IMR-90 (cell line): ENCODE measurements around the gene PYDC1. TPM values are rescaled to one million over a fixed set of nuclear protein-coding genes. Genes with fewer than 3 reads are reported as not detected.

Experiments
- ATAC-seq: fragments of 200-7000 bp; cut with Tn5 transposase; 2 replicates; pipeline ENCODE4 v1.9.1; 2020; ENCODE audit warnings: low read depth, mild to moderate bottlenecking, moderate library complexity
- BruUV-seq: library from RNA; stranded (reverse); fragments of 400-500 nt; replicated peaks from 2 replicates; lab custom pipeline; 2021; lab: Mats Ljungman, UMichigan
- CTCF ChIA-PET: fragments of 300-600 bp; formaldehyde crosslinking; extraction: SDS; loops from one replicate; lab custom pipeline; 2021; ENCODE audit warnings: antibody characterized with exemption; lab: Yijun Ruan, JAX
- POLR2A ChIA-PET: fragments of 300-600 bp; sonication (Branson Sonifier 250); formaldehyde crosslinking; loops from one replicate; lab custom pipeline; 2022; ENCODE audit warnings: antibody characterized with exemption; ENCODE audit not compliant: unreplicated experiment; lab: Charles Lee
- DNase-seq: peaks from one replicate; pipeline ENCODE4 v3.0.0; 2013
- H2AFZ ChIP-seq: replicated peaks from 2 replicates; pipeline ENCODE3; 2013; ENCODE audit warnings: low read length, mild to moderate bottlenecking; ENCODE audit not compliant: poor library complexity
- H2AK5ac ChIP-seq: 2 replicates; pipeline ENCODE4 v1.6.1; 2013; ENCODE audit warnings: low read depth, low read length, inconsistent platforms
- H2AK9ac ChIP-seq: replicated peaks from 2 replicates; pipeline ENCODE3; 2013; ENCODE audit warnings: mild to moderate bottlenecking, low read depth, low read length, moderate library complexity; ENCODE audit not compliant: poor library complexity
- H2BK120ac ChIP-seq: 2 replicates; pipeline ENCODE4 v1.6.1; 2013; ENCODE audit warnings: low read depth, low read length, inconsistent platforms
- H2BK15ac ChIP-seq: 3 replicates; pipeline ENCODE4 v1.6.1; 2013; ENCODE audit warnings: low read depth, low read length, inconsistent platforms
- H2BK20ac ChIP-seq: 2 replicates; pipeline ENCODE4 v1.6.1; 2013; ENCODE audit warnings: low read depth, mild to moderate bottlenecking, inconsistent platforms, low read length, moderate library complexity
- H2BK5ac ChIP-seq: 2 replicates; pipeline ENCODE4 v1.6.1; 2013; ENCODE audit warnings: mild to moderate bottlenecking, low read depth, low read length, inconsistent platforms; ENCODE audit not compliant: poor library complexity, severe bottlenecking
- H3K14ac ChIP-seq: replicated peaks from 2 replicates; pipeline ENCODE4 v1.6.1; 2013; ENCODE audit warnings: low read depth, low read length, inconsistent platforms
- H3K18ac ChIP-seq: 2 replicates; pipeline ENCODE4 v1.6.1; 2013; ENCODE audit warnings: low read depth, low read length, control low read depth
- H3K23ac ChIP-seq: 2 replicates; pipeline ENCODE4 v1.6.1; 2013; ENCODE audit warnings: low read depth, low read length, inconsistent platforms
- H3K27ac ChIP-seq: 2 replicates; pipeline ENCODE4 v1.5.1; 2013; ENCODE audit warnings: mild to moderate bottlenecking, control low read depth, low read length; ENCODE audit not compliant: insufficient read depth
- H3K27me3 ChIP-seq: 2 replicates; pipeline ENCODE4 v1.6.1; 2013; ENCODE audit warnings: low read length; ENCODE audit not compliant: control insufficient read depth, insufficient read depth
- H3K36me3 ChIP-seq: 2 replicates; pipeline ENCODE4 v1.6.1; 2013; ENCODE audit warnings: low read length, mixed read lengths; ENCODE audit not compliant: control insufficient read depth, insufficient read depth
- H3K4ac ChIP-seq: 2 replicates; pipeline ENCODE4 v1.6.1; 2013; ENCODE audit warnings: low read depth, low read length, inconsistent platforms
- H3K4me1 ChIP-seq: 2 replicates; pipeline ENCODE4 v1.6.1; 2013; ENCODE audit warnings: low read length, mixed read lengths; ENCODE audit not compliant: control insufficient read depth, insufficient read depth
- H3K4me2 ChIP-seq: 2 replicates; pipeline ENCODE4 v1.6.1; 2013; ENCODE audit warnings: low read depth, mild to moderate bottlenecking, control low read depth, low read length, moderate library complexity
- H3K4me3 ChIP-seq: 2 replicates; pipeline ENCODE4 v1.5.1; 2013; ENCODE audit warnings: low read depth, mild to moderate bottlenecking, control low read depth, low read length, moderate library complexity; ENCODE audit not compliant: insufficient read depth
- H3K56ac ChIP-seq: 2 replicates; pipeline ENCODE4 v1.6.1; 2013; ENCODE audit warnings: low read length, inconsistent platforms; ENCODE audit not compliant: insufficient read depth; ENCODE audit errors: extremely low read depth
- H3K79me1 ChIP-seq, 2 experiments: 2 replicates each; pipeline ENCODE4 v1.6.1; 2013; ENCODE audit warnings: low read length in 2 of 2, inconsistent platforms in 1 of 2, low read depth in 1 of 2
- H3K9ac ChIP-seq: 2 replicates; pipeline ENCODE4 v1.6.1; 2013; ENCODE audit warnings: low read depth, low read length, control low read depth
- H3K9me1 ChIP-seq: 2 replicates; pipeline ENCODE4 v1.6.1; 2013; ENCODE audit warnings: low read length, inconsistent platforms; ENCODE audit not compliant: insufficient read depth
- H3K9me3 ChIP-seq: 2 replicates; pipeline ENCODE4 v1.6.1; 2013; ENCODE audit warnings: low read length; ENCODE audit not compliant: control insufficient read depth, insufficient read depth
- H4K20me1 ChIP-seq: 2 replicates; pipeline ENCODE4 v1.6.1; 2013; ENCODE audit warnings: low read length, inconsistent platforms; ENCODE audit not compliant: insufficient read depth
- H4K5ac ChIP-seq: 2 replicates; pipeline ENCODE4 v1.6.1; 2013; ENCODE audit warnings: mild to moderate bottlenecking, low read depth, low read length, control low read depth
- H4K8ac ChIP-seq, 2 experiments: 2 replicates each; pipeline ENCODE4 v1.6.1; 2013; ENCODE audit warnings: low read depth in 2 of 2, low read length in 2 of 2, control low read depth in 1 of 2, inconsistent platforms in 1 of 2
- H4K91ac ChIP-seq: 2 replicates; pipeline ENCODE4 v1.6.1; 2013; ENCODE audit warnings: low read depth, low read length, inconsistent platforms; ENCODE audit not compliant: insufficient read depth
- BHLHE40 ChIP-seq: fragments of 150-350 bp; IDR thresholded peaks from 2 replicates; pipeline ENCODE4 v1.6.1; 2016; ENCODE audit warnings: mild to moderate bottlenecking, low read depth, low read length
- CEBPB ChIP-seq: IDR thresholded peaks from 2 replicates; pipeline ENCODE4 v1.6.1; 2012; ENCODE audit warnings: low read depth, low read length, improper control_type of control experiment
- CHD1 ChIP-seq: IDR thresholded peaks from 2 replicates; pipeline ENCODE4 v1.6.1; 2012; ENCODE audit warnings: low read depth, low read length, improper control_type of control experiment
- ELK1 ChIP-seq: fragments of 150-350 bp; IDR thresholded peaks from 2 replicates; pipeline ENCODE4 v1.6.1; 2016; ENCODE audit warnings: low read depth, mild to moderate bottlenecking, low read length, moderate library complexity, borderline replicate concordance
- FOS ChIP-seq: fragments of 150-350 bp; IDR thresholded peaks from 2 replicates; pipeline ENCODE4 v1.6.1; 2016; ENCODE audit warnings: low read depth, low read length
- MAFK ChIP-seq: IDR thresholded peaks from 2 replicates; pipeline ENCODE4 v1.6.1; 2012; ENCODE audit warnings: low read depth, low read length, improper control_type of control experiment
- MAZ ChIP-seq: IDR thresholded peaks from 2 replicates; pipeline ENCODE4 v1.6.1; 2012; ENCODE audit warnings: low read depth, mild to moderate bottlenecking, low read length, improper control_type of control experiment, moderate library complexity, borderline replicate concordance
- MXI1 ChIP-seq: IDR thresholded peaks from 2 replicates; pipeline ENCODE4 v1.6.1; 2012; ENCODE audit warnings: low read depth, mild to moderate bottlenecking, low read length, moderate library complexity, borderline replicate concordance
- NFE2L2 ChIP-seq: fragments of 150-350 bp; IDR thresholded peaks from 2 replicates; pipeline ENCODE4 v1.6.1; 2016; ENCODE audit warnings: low read depth, mild to moderate bottlenecking, low read length
- POLR2A ChIP-seq: IDR thresholded peaks from 2 replicates; pipeline ENCODE4 v1.6.1; 2012; ENCODE audit warnings: mild to moderate bottlenecking, low read depth, low read length
- RAD21 ChIP-seq: IDR thresholded peaks from 2 replicates; pipeline ENCODE4 v1.6.1; 2012; ENCODE audit warnings: low read length, improper control_type of control experiment
- RCOR1 ChIP-seq: IDR thresholded peaks from 2 replicates; pipeline ENCODE4 v1.6.1; 2012; ENCODE audit warnings: mild to moderate bottlenecking, low read length, improper control_type of control experiment; ENCODE audit not compliant: insufficient replicate concordance
- RFX5 ChIP-seq: IDR thresholded peaks from 2 replicates; pipeline ENCODE4 v1.8.0; 2012; ENCODE audit warnings: low read depth, mild to moderate bottlenecking, low read length, moderate library complexity
- SMC3 ChIP-seq: fragments of 150-350 bp; IDR thresholded peaks from 2 replicates; pipeline ENCODE4 v1.6.1; 2016; ENCODE audit warnings: low read depth, mild to moderate bottlenecking, antibody characterized with exemption, low read length, moderate library complexity
- WGBS, 2 experiments: methylation state at CpG; one replicate each; pipeline versions ENCODE4 v1.1.5 to v1.1.7; 2013; ENCODE audit warnings: missing lambda C conversion rate in 2 of 2; ENCODE audit not compliant: insufficient read length in 1 of 2; ENCODE audit errors: extremely low coverage in 2 of 2; 5-methylcytosine and 5-hydroxymethylcytosine counted together
- dilution Hi-C: fragments of 300-500 bp; cut with HindIII; formaldehyde crosslinking; loops from one replicate; pipeline ENCODE4 v1.14.3; 2018; ENCODE audit warnings: low sequenced_read_pairs; ENCODE audit not compliant: unreplicated experiment
- in situ Hi-C: fragments of 300-500 bp; cut with MboI; formaldehyde crosslinking; loops from 3 replicates; pipeline ENCODE4 v1.14.3; 2019; ENCODE audit warnings: low sequenced_read_pairs, inconsistent platforms, mixed read lengths
- intact Hi-C: fragments of 100-400 bp; cut with micrococcal nuclease; formaldehyde crosslinking; loops from 2 replicates; pipeline ENCODE4 v1.10.0; 2022
- polyA plus RNA-seq, 3 experiments: library from polyadenylated mRNA; depleted of rRNA; stranded (reverse); fragments of >200 nt; gene quantifications; 2 replicates each; pipeline ENCODE4 v1.2.3, GENCODE V29; 2012; ENCODE audit warnings: low replicate concordance in 1 of 3
- total RNA-seq: library from RNA; depleted of rRNA; stranded (reverse); fragments of >200 nt; gene quantifications from 2 replicates; pipeline ENCODE4 v1.2.3, GENCODE V29; 2012
- TF ChIP-seq, protein P1 (sequence below): fragments of 150-350 bp; IDR thresholded peaks from 2 replicates; pipeline ENCODE4 v1.6.1; 2017; ENCODE audit warnings: mild to moderate bottlenecking, antibody characterized with exemption, low read length, low read depth
- TF ChIP-seq, protein P2 (sequence below): conservative IDR thresholded peaks from 2 replicates; pipeline ENCODE4 v1.5.1; 2012; ENCODE audit warnings: mild to moderate bottlenecking, low read depth, low read length, improper control_type of control experiment

The PYDC1 gene
- total and polyA plus RNA-seq, 2 of the 4 experiments (the other 2 are of a cell fraction): not detected

DNA sequence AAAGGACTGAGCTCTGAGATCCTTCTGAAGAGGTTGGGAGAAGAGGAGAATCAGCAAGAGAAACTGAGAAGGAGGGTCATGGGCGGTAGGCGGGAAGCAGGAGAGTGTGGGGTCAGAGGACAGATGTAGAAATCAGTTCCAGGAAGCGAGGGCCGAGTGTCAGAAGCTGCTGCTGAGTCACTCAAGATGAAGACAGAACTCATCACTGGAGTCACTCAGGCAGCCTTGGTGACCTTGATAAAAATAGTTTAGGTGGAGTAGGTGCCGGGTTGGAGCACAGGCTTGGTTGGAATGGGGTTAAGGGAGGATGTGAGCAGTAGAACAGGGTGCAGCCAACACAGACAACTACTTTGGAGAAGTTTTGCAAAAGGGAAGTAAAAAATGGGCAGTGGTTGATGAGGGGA is 36.7 kb upstream of the PYDC1 start:
- Histone ChIP-seq H3K9ac (no peak overlapping the region), H4K8ac (no peak overlapping the region), H4K91ac (no peak overlapping the region), H2BK15ac (no peak overlapping the region), H3K79me1 (no peaks in the 10 kb centered on the region), H2AK5ac (no peak overlapping the region), H2BK20ac (no peak overlapping the region), H4K5ac (no peak overlapping the region), H2BK120ac (no peak overlapping the region), H3K27ac (no peak overlapping the region), H3K9me3 (no peaks in the 10 kb centered on the region), H3K4ac (no peak overlapping the region), H3K4me1 (no peaks in the 10 kb centered on the region), H2BK5ac (no peak overlapping the region), H2AK9ac (no peak overlapping the region), H3K4me2 (no peak overlapping the region), H3K18ac (no peak overlapping the region), H2AFZ (peak overlapping the region; percentile 14), H3K36me3 (no peaks in the 10 kb centered on the region), H4K20me1 (no peaks in the 10 kb centered on the region), H3K27me3 (peaks cover 2% of the 10 kb centered on the region; the same call in 1 of the 2 replicates), H3K23ac (no peak overlapping the region), H3K9me1 (no peaks in the 10 kb centered on the region; the same call in 1 of the 2 replicates), H3K4me3 (no peak overlapping the region), H3K14ac (no peak overlapping the region), H3K56ac (no peak overlapping the region)
- no peak for DNase-seq
- 48% methylated on average over 4 of the region's 5 CpGs; no CpG with 5 or more reads in 1 of the 2 experiments for WGBS, 2 experiments
- dilution Hi-C loops (no loop called here), in situ Hi-C loops (no loop called here), intact Hi-C loops (no loop called here)
- no TSS peak for BruUV-seq
- CTCF ChIA-PET: no interaction called here
- TF ChIP-seq, protein P1, sequence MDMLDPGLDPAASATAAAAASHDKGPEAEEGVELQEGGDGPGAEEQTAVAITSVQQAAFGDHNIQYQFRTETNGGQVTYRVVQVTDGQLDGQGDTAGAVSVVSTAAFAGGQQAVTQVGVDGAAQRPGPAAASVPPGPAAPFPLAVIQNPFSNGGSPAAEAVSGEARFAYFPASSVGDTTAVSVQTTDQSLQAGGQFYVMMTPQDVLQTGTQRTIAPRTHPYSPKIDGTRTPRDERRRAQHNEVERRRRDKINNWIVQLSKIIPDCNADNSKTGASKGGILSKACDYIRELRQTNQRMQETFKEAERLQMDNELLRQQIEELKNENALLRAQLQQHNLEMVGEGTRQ: no peak
- TF ChIP-seq MAZ (no peak), CHD1 (no peak), NFE2L2 (no peak), POLR2A (no peak), RFX5 (no peak), MAFK (no peak), ELK1 (no peak), CEBPB (no peak), MXI1 (no peak), RAD21 (no peak), SMC3 (no peak), RCOR1 (no peak), BHLHE40 (no peak), FOS (no peak)
- TF ChIP-seq, protein P2, sequence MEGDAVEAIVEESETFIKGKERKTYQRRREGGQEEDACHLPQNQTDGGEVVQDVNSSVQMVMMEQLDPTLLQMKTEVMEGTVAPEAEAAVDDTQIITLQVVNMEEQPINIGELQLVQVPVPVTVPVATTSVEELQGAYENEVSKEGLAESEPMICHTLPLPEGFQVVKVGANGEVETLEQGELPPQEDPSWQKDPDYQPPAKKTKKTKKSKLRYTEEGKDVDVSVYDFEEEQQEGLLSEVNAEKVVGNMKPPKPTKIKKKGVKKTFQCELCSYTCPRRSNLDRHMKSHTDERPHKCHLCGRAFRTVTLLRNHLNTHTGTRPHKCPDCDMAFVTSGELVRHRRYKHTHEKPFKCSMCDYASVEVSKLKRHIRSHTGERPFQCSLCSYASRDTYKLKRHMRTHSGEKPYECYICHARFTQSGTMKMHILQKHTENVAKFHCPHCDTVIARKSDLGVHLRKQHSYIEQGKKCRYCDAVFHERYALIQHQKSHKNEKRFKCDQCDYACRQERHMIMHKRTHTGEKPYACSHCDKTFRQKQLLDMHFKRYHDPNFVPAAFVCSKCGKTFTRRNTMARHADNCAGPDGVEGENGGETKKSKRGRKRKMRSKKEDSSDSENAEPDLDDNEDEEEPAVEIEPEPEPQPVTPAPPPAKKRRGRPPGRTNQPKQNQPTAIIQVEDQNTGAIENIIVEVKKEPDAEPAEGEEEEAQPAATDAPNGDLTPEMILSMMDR: no peak
- ATAC-seq: no peak
- POLR2A ChIA-PET: interaction anchor here (0.6 kb wide), 1 partner anchor 10 kb away, joined by 4 read pairs; no protein-coding TSS in a partner anchor
